GM19351 (cell line): ENCODE data around the gene PNMA6E.

Source experiments
- ATAC-seq: cut with Tn5 transposase; IDR thresholded peaks from one replicate; pipeline ENCODE4 v1.9.1; 2021; ENCODE audit warnings: mild to moderate bottlenecking, moderate library complexity; ENCODE audit not compliant: unreplicated experiment

The PNMA6E gene

GRCh38 chrX:153401133-153401764, at the start of gene PNMA6E:
TSS of gene PNMA6E (minus strand) at chrX:153401350. CDS start at chrX:153398849, 2,501 bp downstream.
- no peak for ATAC-seq

GRCh38 chrX:153450949-153451277, 49.8 kb upstream of the PNMA6E start:
- ATAC-seq, result no peak

GRCh38 chrX:153450114-153450948, 49.2 kb upstream of the PNMA6E start:
- ATAC-seq, result no peak

GRCh38 chrX:153449368-153450113, 48.4 kb upstream of the PNMA6E start:
- no peak for ATAC-seq

- ATAC-seq, result no peak
These were observed 47.6 kb upstream of the PNMA6E start for GRCh38 chrX:153448556-153449367.

- no peak for ATAC-seq
These were observed 46.4 kb upstream of the PNMA6E start for GRCh38 chrX:153447581-153447960.

- no peak for ATAC-seq
These were observed 45.9 kb upstream of the PNMA6E start for GRCh38 chrX:153446950-153447580.

- no peak for ATAC-seq
These were observed 45.4 kb upstream of the PNMA6E start for GRCh38 chrX:153446636-153446936.

GRCh38 chrX:153445856-153446635, 44.9 kb upstream of the PNMA6E start, which contains the start of gene TREX2:
TSS of gene TREX2 (minus strand) at chrX:153446056. CDS start at chrX:153445430, 626 bp downstream.
- no peak for ATAC-seq

- ATAC-seq, result no peak
These were observed 44.1 kb upstream of the PNMA6E start for GRCh38 chrX:153445106-153445855.

GRCh38 chrX:153444333-153445011, 43.3 kb upstream of the PNMA6E start:
- ATAC-seq, result no peak

- ATAC-seq, result no peak
These were observed 42.6 kb upstream of the PNMA6E start for GRCh38 chrX:153443476-153444332.

GRCh38 chrX:153442463-153442862, 41.3 kb upstream of the PNMA6E start:
- no peak for ATAC-seq

- no peak for ATAC-seq
These were observed 40.8 kb upstream of the PNMA6E start for GRCh38 chrX:153441981-153442380.

GRCh38 chrX:153441296-153441695, 40.1 kb upstream of the PNMA6E start:
- ATAC-seq, result no peak

GRCh38 chrX:153440556-153441135, 39.5 kb upstream of the PNMA6E start:
- no peak for ATAC-seq

- no peak for ATAC-seq
These were observed 38.8 kb upstream of the PNMA6E start for GRCh38 chrX:153439977-153440376.
